H1 (cell line): ENCODE measurements around the gene AHCY. TPM values are rescaled to one million over a fixed set of nuclear protein-coding genes. Genes with fewer than 3 reads are reported as not detected.

Source experiments
- ASH2L ChIP-seq: fragments of 200-600, 300-600 bp; sonication (generic); IDR thresholded peaks from one replicate; pipeline ENCODE4 v1.7.1; 2017; ENCODE audit warnings: low read length
- BCL11A ChIP-seq, 2 experiments: IDR thresholded peaks; one replicate each; pipeline ENCODE4 v1.6.1; 2011; ENCODE audit warnings: low read depth in 2 of 2, low read length in 2 of 2, mild to moderate bottlenecking in 2 of 2
- BRCA1 ChIP-seq: IDR thresholded peaks from 2 replicates; pipeline ENCODE4 v1.6.1; 2012; ENCODE audit warnings: low read depth, low read length, improper control_type of control experiment
- CHD7 ChIP-seq: fragments of 300-600 bp; sonication (generic); IDR thresholded peaks from 2 replicates; pipeline ENCODE4 v1.7.1; 2012; ENCODE audit warnings: low read length, moderate library complexity, mild to moderate bottlenecking, inconsistent platforms; ENCODE audit not compliant: insufficient replicate concordance
- POLR2AphosphoS5 ChIP-seq: IDR thresholded peaks from 2 replicates; pipeline ENCODE4 v1.6.1; 2011; ENCODE audit warnings: low read depth, low read length
- TAF7 ChIP-seq: optimal IDR thresholded peaks from 2 replicates; pipeline ENCODE3; 2011; ENCODE audit warnings: low read depth, mild to moderate bottlenecking, inconsistent platforms, low read length, moderate library complexity, borderline replicate concordance
- polyA plus RNA-seq, 7 experiments: library from polyadenylated mRNA; depleted of rRNA in 3 of 7; stranded (reverse) in 5 of 7; unstranded in 2 of 7; fragments of >200 nt in 5 of 7; fragments of 200-250 nt in 2 of 7; gene quantifications; 1 replicate in 5 of 7; 2 replicates in 1 of 7; 4 replicates in 1 of 7; pipeline versions ENCODE4 v1.2.1 to v1.2.3, GENCODE V29; 2011 to 2013; ENCODE audit warnings: missing spikeins in 2 of 7, mixed read lengths in 2 of 7
- total RNA-seq: library from RNA; stranded (reverse); fragmentation: NEBNext Ultra II Directional; extraction: Animal tissue kit (Norgen Biotek cat#: 25700); gene quantifications from 2 replicates; pipeline ENCODE4 v1.2.1, GENCODE V29; 2021
- TF ChIP-seq, protein P1 (sequence below): IDR thresholded peaks from 2 replicates; pipeline ENCODE4 v1.6.1; 2012; ENCODE audit warnings: low read length, inconsistent platforms
- TF ChIP-seq, protein P2 (sequence below): IDR thresholded peaks from 2 replicates; pipeline ENCODE4 v1.6.1; 2011; ENCODE audit warnings: low read length, improper control_type of control experiment

Gene AHCY
- total and polyA plus RNA-seq, 2 of the 8 experiments (the other 6 are each of a cell fraction or from before 2014, with no cell fraction given) = 404 to 638 TPM

DNA sequence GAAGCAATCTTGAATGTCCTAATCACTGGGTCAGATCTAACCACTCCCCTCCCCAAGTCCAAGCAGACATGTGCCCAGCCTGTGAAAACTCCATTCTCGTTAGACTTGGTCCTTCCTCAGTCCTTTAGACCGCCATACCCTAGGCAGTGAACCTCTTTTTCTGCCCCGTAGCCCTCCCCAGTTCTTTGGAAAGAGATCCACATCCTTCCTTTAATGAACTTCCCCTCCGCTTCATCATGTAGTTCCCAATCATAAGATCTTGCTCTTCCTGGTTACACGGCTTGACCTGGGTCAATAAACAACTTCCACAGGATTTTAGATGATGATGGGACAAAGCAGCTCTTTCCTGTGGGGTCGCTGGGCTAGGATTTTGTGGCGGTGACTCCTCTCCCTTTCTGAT lies 9.6 kb downstream of the AHCY start (continued):
- TF ChIP-seq CHD7 (no peak), ASH2L (no peak), BCL11A (IDR thresholded peaks at IDR 0.05; ENCODE audit: low read depth in 2 of 2, low read length in 2 of 2) (no peak), BRCA1 (no peak), TAF7 (no peak), POLR2AphosphoS5 (no peak)
- TF ChIP-seq, protein P1, sequence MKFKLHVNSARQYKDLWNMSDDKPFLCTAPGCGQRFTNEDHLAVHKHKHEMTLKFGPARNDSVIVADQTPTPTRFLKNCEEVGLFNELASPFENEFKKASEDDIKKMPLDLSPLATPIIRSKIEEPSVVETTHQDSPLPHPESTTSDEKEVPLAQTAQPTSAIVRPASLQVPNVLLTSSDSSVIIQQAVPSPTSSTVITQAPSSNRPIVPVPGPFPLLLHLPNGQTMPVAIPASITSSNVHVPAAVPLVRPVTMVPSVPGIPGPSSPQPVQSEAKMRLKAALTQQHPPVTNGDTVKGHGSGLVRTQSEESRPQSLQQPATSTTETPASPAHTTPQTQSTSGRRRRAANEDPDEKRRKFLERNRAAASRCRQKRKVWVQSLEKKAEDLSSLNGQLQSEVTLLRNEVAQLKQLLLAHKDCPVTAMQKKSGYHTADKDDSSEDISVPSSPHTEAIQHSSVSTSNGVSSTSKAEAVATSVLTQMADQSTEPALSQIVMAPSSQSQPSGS = no peak
- TF ChIP-seq, protein P2, sequence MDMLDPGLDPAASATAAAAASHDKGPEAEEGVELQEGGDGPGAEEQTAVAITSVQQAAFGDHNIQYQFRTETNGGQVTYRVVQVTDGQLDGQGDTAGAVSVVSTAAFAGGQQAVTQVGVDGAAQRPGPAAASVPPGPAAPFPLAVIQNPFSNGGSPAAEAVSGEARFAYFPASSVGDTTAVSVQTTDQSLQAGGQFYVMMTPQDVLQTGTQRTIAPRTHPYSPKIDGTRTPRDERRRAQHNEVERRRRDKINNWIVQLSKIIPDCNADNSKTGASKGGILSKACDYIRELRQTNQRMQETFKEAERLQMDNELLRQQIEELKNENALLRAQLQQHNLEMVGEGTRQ = no peak
